ENCODE measurements around the gene SLC19A3.
A peak's percentile ranks its signal among the peaks of the same experiment; 100 is the strongest.
"Not testable (repeated sequence)": the region's sequence is repeated elsewhere in the genome, so short reads cannot be mapped to it uniquely, and the experiment has no call there.

Gene SLC19A3

DNA sequence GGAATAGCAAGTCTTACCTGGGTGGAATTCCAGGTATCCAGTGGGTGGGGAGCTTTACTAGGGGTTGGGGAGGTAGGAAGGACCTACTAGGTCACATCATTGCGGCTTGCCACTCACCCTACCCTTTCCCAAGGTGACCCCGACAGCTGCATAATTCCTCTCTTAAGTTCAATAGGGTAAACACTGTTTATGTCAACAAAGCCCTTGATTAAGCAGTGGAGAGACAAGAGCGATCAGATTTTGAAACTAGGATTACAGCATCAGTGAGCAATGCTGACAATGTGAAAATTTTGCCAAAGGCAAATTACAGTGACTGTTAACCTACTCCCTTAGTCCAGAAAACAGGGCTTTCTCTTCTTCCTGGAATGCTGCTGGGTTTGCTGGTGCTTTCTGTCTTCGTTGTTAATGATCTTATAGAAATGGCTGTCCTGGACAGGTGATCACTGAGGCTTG is 14.5 kb downstream of the SLC19A3 start:
- no peak for DNase-seq (ENCODE audit: low spot score)

DNA sequence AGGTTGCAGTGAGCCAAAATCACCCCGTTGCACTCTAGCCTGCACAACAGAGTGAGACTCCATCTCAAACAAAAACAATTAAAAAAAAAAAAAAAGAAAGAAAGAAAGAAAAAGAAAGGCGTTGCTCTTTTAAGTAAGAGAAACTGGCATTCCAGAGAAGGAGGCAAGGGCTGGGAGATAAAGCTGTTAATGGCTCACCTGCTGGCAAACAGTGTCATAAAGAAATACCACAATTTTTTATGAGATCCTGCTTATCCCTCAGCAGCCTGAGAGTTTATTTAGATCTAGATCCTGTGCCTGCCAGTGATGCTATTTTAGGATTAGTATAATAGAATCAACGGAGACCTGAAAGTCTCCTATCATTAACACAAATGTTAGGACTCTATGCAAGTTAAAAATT is 16.3 kb downstream of the SLC19A3 start:
- DNase-seq (ENCODE audit: low spot score), result no peak

- no peak for DNase-seq (ENCODE audit: low spot score)
Observed at GRCh38 chr2:227696990-227697679, 20.7 kb downstream of the SLC19A3 start.

DNA sequence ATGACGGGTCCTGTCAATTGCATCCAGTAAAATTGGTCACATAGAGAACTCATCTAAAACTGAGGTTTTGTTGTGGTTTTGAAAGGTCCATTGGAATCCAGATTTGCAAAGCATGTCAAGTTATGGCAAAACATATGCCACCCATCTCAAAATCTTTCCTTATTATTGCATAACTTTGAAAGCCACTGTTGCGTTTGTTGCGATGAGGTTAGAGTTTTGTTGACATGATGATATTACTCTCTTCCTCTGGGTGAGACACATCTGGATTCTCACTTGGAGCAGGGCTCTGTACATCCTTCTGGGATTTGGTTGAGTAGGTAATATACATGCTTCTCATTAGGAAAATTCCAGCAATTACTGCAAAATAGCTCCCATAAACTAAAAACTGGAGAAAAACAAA is 30.6 kb downstream of the SLC19A3 start:
- no peak for DNase-seq (ENCODE audit: low spot score)

GRCh38 chr2:227684258-227684657 is 33.6 kb downstream of the SLC19A3 start:
- DNase-seq (ENCODE audit: low spot score), result no peak

GRCh38 chr2:227677928-227678327 is 39.9 kb downstream of the SLC19A3 start:
- no peak for DNase-seq (ENCODE audit: low spot score)

- no peak for DNase-seq (ENCODE audit: low spot score)
Observed at GRCh38 chr2:227674485-227674884, 43.3 kb downstream of the SLC19A3 start.

GRCh38 chr2:227673620-227674019 is 44.2 kb downstream of the SLC19A3 start:
- DNase-seq (ENCODE audit: low spot score), result not testable (repeated sequence)

GRCh38 chr2:227671170-227671905 is 46.5 kb downstream of the SLC19A3 start:
- DNase-seq (ENCODE audit: low spot score), result no peak

DNA sequence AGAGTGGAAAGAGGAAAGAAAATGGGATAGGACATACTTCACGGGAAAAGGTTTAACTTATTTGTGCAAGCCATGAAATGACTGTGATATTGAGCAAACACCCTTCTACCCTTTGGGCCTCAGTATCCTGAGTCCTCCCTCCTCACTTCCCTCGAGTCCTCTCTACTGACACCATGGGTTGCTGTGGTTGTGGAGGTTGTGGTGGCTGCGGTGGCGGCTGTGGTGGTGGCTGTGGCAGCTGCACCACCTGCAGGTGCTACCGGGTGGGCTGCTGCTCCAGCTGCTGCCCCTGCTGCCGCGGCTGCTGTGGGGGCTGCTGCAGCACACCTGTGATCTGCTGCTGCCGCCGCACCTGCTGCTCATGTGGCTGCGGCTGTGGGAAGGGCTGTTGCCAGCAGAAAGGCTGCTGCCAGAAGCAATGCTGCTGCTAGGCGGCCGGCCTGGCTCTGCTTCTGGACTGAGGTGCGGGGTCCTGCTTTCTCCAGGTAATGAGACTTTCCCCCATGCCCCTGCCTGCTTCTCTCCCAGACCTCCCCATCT is 51.1 kb downstream of the SLC19A3 start, which contains the start of gene SCYGR5:
SCYGR5 (plus strand) TSS at position 174 of the 540 bp plus-strand sequence; CDS start at position 174, 0 bp downstream.
- not testable (repeated sequence) for DNase-seq (ENCODE audit: low spot score)

- DNase-seq (ENCODE audit: low spot score), result no peak
Observed at GRCh38 chr2:227665189-227665940, 52.5 kb downstream of the SLC19A3 start.

- DNase-seq (ENCODE audit: low spot score), result no peak
Observed at GRCh38 chr2:227661827-227662226, 56.0 kb downstream of the SLC19A3 start.

- no peak for DNase-seq (ENCODE audit: low spot score)
Observed at GRCh38 chr2:227661025-227661649, 56.7 kb downstream of the SLC19A3 start.

DNA sequence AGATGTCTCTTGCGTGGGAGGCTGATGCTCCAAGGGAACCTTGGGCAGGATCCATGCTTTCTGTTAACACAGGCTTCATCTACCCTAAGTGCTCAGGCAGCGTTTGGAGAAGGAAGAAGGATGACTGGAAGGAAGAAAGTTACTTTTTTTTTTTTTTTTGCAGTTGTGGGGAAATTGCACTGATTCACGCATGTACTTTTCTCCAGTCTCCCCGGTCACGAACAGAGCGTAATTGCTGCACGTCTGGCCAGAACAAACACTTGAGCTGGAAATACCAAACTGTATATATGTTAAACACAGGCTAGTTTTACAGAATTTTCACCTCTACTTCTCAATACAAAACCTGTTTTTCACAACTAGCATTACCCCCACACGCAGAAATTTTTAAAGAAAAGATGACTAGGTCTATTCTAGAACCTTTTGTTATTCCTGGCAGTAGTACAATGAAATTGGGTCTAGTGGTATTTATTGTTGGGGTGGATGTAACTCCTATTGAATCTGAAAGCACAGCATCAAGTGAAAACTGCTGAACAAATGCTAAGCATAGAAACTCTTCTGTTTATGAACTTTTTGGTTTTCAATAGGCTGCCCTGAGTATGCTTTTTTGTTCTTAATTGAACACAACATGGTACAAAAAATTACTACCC is 60.5 kb downstream of the SLC19A3 start:
- no peak for DNase-seq (ENCODE audit: low spot score)

- DNase-seq (ENCODE audit: low spot score), result peak; percentile 31
Observed at GRCh38 chr2:227655454-227655853, 62.4 kb downstream of the SLC19A3 start.

- DNase-seq (ENCODE audit: low spot score), result no peak
Observed at GRCh38 chr2:227654426-227654825, 63.4 kb downstream of the SLC19A3 start.

- no peak for DNase-seq (ENCODE audit: low spot score)
Observed at GRCh38 chr2:227653419-227653818, 64.4 kb downstream of the SLC19A3 start.

GRCh38 chr2:227643990-227644551 is 73.8 kb downstream of the SLC19A3 start:
- peak; percentile 63 for DNase-seq (ENCODE audit: low spot score)

- no peak for DNase-seq (ENCODE audit: low spot score)
Observed at GRCh38 chr2:227642656-227643055, 75.2 kb downstream of the SLC19A3 start.

DNA sequence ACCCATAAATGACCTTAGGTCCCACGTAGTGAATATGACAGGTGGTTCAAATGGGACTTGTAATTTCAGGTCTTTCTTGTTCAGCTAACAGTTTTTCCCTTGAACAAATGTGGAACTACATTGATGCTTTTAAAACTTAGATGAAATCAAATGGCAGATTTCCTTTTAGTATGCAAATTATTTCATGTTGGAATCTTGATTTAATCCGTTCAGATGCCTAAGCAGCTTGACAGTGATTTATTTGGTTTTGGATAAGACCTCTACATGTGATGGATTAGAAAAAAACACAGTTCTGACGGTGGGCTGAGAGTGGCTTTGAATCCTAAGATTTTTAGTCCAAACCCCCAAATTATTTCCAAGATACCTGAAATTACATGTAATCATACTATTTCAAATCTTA is 83.6 kb downstream of the SLC19A3 start:
- DNase-seq (ENCODE audit: low spot score), result no peak
